NCI-H1930 (cell line): Measurements from ENCODE around the gene SERINC2.
"Not testable (repeated sequence)": the region's sequence is repeated elsewhere in the genome, so short reads cannot be mapped to it uniquely, and the experiment has no call there.

ENCODE experiments used
- DNase-seq, 2 experiments: peaks; one replicate each; lab custom pipeline; 2025; lab: John Stamatoyannopoulos, UW

The SERINC2 gene

GRCh38 chr1:31414980-31415370, 2.0 kb downstream of the SERINC2 start:
- no peak for DNase-seq

GRCh38 chr1:31415658-31416057, 2.6 kb downstream of the SERINC2 start:
- no peak for DNase-seq

- DNase-seq = no peak
These were observed 3.2 kb downstream of the SERINC2 start for GRCh38 chr1:31416101-31416736.

DNA sequence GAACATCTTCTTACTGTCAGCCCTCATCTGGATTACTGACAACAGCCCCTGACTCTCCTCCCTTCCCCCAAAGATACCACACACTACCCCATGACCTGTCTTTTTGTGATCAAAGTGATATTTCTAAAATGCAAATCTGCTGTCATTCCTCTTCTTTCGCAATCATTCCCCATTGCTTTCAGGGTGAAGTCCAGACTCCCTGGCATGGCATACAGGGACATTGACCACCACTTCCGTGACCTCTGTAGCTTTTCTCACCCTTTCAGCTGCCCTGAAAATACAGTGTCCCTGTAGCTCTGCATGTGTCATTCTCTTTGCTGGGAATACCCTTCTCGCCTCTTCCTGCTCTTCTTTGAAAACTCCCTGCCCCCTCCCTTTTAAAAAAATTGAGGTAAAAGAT, 4.1 kb downstream of the SERINC2 start:
- DNase-seq = no peak

DNA sequence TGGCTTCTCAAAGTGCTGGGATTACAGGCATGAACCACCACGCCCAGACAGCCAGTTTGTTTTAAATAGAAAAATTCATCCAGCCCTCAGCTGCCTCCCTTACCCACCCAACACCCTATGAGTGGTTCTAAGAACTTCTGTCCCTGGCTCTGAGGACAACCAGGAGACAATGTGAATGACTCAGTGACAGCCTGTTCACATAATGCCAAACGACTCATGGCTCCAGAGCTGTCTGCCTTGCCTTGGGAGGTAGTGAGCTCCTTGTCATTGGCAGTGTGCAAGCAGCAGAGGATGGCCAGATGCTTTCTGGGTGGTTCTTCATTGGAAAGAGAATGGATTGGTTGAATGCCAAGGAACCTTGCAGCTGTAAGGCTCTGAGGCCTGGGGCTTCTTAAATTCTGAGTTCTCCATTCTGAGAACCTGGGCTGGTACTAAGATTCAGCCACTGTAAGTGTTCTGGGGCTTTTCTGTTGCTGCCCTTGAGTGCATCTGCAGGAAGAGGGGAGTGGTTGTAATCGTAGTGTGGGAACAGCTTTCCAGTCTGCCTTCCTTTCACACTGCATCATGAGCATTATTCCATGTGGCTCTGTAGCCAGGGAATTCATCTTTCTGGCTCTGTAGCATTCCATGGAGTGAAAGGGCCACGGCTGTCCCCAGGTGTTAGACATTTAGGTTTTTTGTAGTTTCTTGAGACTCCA, 5.8 kb downstream of the SERINC2 start:
- DNase-seq = no peak

- no peak for DNase-seq
These were observed 7.7 kb downstream of the SERINC2 start for GRCh38 chr1:31420716-31421115.

DNA sequence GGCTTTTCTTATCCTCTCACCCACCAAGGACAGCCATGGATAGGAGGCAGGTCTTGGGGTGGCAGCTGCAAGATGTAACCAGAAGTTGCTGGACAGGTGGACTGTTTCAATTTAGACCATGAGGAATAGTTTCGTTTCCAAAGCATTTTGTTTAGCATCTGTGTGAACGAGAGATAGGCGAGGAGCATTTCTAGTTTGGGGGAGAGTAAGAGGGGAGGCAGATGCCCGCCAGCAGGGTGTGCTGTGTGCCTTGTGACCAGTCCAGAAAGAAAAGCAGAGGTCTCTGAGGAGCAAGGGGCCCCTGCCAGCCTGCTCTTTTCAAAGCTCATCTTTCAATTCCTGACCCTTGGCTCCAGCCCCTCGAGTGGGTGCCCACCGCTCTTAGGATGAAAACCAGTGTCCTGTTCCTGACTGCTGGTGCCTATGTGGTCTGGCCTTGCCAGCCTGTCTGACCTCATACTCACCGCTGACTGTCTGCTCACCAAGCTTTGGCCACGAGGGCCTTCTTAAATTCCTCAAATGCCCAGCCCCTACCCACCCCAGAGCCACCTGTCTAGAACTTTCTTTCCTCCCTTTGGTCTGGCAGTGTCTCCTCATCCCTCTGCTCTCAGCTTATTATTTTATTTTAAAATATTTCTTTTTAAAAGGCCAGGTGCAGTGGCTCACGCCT, 8.5 kb downstream of the SERINC2 start:
- DNase-seq = no peak

DNA sequence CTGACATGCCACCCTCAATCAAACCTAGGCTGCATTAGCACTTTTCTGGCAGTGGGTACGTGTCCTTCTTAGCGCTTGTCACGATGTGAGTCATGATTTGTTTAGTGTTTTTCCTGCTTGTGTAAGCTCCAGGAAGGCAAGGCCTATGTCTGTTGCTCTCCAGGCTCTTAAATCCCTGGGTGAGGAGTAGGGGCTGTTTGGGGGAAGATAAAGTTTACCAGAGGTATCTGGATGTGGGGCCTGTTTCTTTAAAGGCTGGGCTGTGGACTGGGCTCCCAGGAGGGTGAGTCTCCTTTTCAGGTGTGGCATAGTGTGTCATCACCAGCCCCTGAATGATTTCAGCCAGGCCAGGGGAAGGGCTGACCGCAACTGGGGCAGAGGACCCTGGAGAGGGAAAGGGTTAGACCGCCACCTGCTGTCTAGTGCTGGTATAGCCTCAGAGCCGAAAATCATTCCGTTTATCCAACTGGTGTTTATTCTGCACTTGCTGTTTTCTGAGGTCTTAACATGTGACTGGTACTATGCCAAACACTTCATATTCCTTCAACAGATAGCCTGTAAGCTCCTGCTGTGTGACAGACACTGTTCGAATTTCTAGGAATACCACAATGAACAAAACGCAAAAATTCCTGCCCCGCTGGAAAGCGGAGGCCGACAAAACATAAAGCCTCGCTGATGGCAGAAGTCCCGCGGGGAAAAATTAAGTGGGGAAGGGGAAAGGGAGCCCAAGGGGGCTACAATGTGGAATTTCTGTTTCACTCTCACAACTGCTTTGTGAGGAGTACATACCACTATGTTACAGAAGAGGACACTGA, 9.7 kb downstream of the SERINC2 start:
- peak in 1 of 2 experiments; percentile 51 for DNase-seq

GRCh38 chr1:31423418-31423947, 10.5 kb downstream of the SERINC2 start:
- DNase-seq = no peak

- DNase-seq = no peak
These were observed 11.6 kb downstream of the SERINC2 start for GRCh38 chr1:31424568-31424967.

GRCh38 chr1:31425301-31426081, 12.5 kb downstream of the SERINC2 start:
- DNase-seq = no peak

DNA sequence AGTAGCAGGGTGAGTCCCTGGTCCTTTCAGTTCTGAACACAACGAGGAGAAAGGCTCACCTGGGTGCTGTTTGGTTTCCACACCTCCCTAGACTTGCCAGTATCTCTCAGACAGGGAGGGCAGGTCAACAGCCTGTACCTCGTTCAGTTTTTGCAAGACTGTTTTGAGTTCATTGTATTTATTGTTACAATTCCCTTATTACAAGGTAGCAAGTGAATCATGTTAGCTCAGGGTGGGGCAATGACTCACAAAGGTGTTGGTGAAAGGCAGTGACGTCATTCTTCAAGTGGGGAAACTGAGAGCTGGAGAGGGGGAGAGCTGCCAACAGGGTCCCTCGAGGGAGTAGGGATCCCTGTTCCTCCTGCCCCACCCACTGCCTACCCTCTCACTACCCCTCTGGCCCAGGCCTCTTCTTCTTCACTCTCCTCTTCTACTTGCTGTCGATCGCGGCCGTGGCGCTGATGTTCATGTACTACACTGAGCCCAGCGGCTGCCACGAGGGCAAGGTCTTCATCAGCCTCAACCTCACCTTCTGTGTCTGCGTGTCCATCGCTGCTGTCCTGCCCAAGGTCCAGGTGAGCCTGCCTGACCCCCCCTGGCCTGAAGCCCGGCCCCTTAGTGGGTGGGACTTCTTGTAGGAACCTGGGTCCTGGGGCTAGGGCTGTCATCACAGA, 13.4 kb downstream of the SERINC2 start:
- DNase-seq = no peak

DNA sequence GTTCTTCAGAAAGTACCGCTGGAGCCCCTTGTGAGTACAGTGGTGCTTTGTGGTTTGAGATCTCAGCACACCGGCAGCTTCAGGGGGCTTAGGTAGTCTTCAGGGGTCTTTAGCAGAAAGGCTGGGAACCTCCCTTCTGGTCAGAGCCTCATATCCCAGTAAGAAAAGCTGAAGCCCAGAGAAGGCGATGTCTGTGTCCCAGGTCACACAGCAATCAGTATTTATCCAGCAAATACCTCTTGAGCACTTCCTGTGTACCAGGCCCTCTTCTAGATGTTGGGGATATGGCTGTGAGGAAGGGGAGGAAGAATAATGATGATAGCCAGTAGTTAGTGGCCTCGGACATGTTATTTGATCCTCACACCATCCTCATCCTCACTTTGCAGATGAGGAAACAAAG, 14.3 kb downstream of the SERINC2 start:
- DNase-seq = no peak

- DNase-seq = no peak
These were observed 15.6 kb downstream of the SERINC2 start for GRCh38 chr1:31428436-31429221.

DNA sequence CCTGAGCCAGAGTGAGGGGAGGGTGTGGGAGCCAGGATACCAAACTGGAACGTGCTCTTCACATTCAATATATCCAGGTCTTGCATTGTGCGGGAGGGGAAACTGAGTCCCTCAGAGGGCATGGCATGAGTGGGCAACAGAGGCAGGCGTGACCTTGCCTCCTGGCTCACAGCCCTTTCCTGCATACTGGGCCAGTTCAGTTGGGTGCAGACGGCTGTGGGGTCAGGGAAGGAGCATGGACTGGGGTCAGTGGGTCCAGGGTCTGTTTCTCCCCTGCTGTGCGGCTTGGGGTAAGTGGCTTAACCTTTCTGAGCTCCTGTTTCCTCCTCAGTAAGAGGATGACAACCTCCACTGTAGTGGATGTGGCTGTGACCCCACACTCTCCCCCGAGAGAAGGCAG, 16.6 kb downstream of the SERINC2 start:
- DNase-seq = no peak

DNA sequence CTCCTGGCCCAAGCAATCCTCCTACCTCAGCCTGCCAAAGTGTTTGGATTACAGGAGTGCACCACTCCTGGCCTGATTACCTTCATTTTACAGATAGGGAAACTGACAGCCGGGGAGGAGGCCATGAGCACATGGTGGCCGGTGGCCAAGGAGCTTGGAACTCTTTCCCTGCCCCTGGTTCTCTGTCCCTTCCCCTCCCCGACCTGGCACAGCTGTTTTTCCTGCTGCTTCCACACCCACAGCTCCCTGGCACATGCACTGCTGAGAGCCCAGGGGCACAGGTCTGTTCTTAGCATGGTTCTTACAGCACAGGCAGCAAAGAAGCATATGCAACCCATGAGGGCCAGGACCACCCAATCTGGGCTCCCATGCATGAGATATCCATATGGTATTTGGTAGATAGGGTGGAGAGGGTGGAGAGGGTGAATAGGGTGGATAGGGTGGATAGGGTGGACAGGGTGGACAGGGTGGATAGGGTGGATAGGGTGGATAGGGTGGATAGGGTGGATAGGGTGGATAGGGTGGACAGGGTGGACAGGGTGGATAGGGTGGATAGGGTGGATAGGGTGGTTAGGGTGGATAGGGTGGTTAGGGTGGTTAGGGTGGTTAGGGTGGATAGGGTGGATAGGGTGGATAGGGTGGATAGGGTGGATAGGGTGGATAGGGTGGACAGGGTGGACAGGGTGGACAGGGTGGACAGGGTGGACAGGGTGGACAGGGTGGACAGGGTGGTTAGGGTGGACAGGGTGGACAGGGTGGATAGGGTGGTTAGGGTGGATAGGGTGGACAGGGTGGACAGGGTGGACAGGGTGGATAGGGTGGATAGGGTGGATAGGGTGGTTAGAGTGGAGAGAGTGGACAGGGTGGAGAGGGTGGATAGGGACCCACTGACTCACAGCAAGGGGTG, 18.6 kb downstream of the SERINC2 start:
- DNase-seq = not testable (repeated sequence)

GRCh38 chr1:31432592-31433395, 19.8 kb downstream of the SERINC2 start:
- DNase-seq = no peak

- no peak for DNase-seq
These were observed 20.4 kb downstream of the SERINC2 start for GRCh38 chr1:31433396-31433930.
